IMR-90 (cell line): ENCODE data around the gene ARHGAP28. TPM values are rescaled to one million over a fixed set of nuclear protein-coding genes. Genes with fewer than 3 reads are reported as not detected.

ENCODE experiments used
- ATAC-seq: fragments of 200-7000 bp; cut with Tn5 transposase; 2 replicates; pipeline ENCODE4 v1.9.1; 2020; ENCODE audit warnings: low read depth, mild to moderate bottlenecking, moderate library complexity
- BruUV-seq: library from RNA; stranded (reverse); fragments of 400-500 nt; replicated peaks from 2 replicates; lab custom pipeline; 2021; lab: Mats Ljungman, UMichigan
- CTCF ChIA-PET: fragments of 300-600 bp; formaldehyde crosslinking; extraction: SDS; loops from one replicate; lab custom pipeline; 2021; ENCODE audit warnings: antibody characterized with exemption; lab: Yijun Ruan, JAX
- POLR2A ChIA-PET: fragments of 300-600 bp; sonication (Branson Sonifier 250); formaldehyde crosslinking; loops from one replicate; lab custom pipeline; 2022; ENCODE audit warnings: antibody characterized with exemption; ENCODE audit not compliant: unreplicated experiment; lab: Charles Lee
- DNase-seq: peaks from one replicate; pipeline ENCODE4 v3.0.0; 2013
- H2AFZ ChIP-seq: replicated peaks from 2 replicates; pipeline ENCODE3; 2013; ENCODE audit warnings: low read length, mild to moderate bottlenecking; ENCODE audit not compliant: poor library complexity
- H2AK5ac ChIP-seq: 2 replicates; pipeline ENCODE4 v1.6.1; 2013; ENCODE audit warnings: low read depth, low read length, inconsistent platforms
- H2AK9ac ChIP-seq: replicated peaks from 2 replicates; pipeline ENCODE3; 2013; ENCODE audit warnings: mild to moderate bottlenecking, low read depth, low read length, moderate library complexity; ENCODE audit not compliant: poor library complexity
- H2BK120ac ChIP-seq: 2 replicates; pipeline ENCODE4 v1.6.1; 2013; ENCODE audit warnings: low read depth, low read length, inconsistent platforms
- H2BK15ac ChIP-seq: 3 replicates; pipeline ENCODE4 v1.6.1; 2013; ENCODE audit warnings: low read depth, low read length, inconsistent platforms
- H2BK20ac ChIP-seq: 2 replicates; pipeline ENCODE4 v1.6.1; 2013; ENCODE audit warnings: low read depth, mild to moderate bottlenecking, inconsistent platforms, low read length, moderate library complexity
- H2BK5ac ChIP-seq: 2 replicates; pipeline ENCODE4 v1.6.1; 2013; ENCODE audit warnings: mild to moderate bottlenecking, low read depth, low read length, inconsistent platforms; ENCODE audit not compliant: poor library complexity, severe bottlenecking
- H3K14ac ChIP-seq: replicated peaks from 2 replicates; pipeline ENCODE4 v1.6.1; 2013; ENCODE audit warnings: low read depth, low read length, inconsistent platforms
- H3K18ac ChIP-seq: 2 replicates; pipeline ENCODE4 v1.6.1; 2013; ENCODE audit warnings: low read depth, low read length, control low read depth
- H3K23ac ChIP-seq: 2 replicates; pipeline ENCODE4 v1.6.1; 2013; ENCODE audit warnings: low read depth, low read length, inconsistent platforms
- H3K27ac ChIP-seq: 2 replicates; pipeline ENCODE4 v1.5.1; 2013; ENCODE audit warnings: mild to moderate bottlenecking, control low read depth, low read length; ENCODE audit not compliant: insufficient read depth
- H3K27me3 ChIP-seq: 2 replicates; pipeline ENCODE4 v1.6.1; 2013; ENCODE audit warnings: low read length; ENCODE audit not compliant: control insufficient read depth, insufficient read depth
- H3K36me3 ChIP-seq: 2 replicates; pipeline ENCODE4 v1.6.1; 2013; ENCODE audit warnings: low read length, mixed read lengths; ENCODE audit not compliant: control insufficient read depth, insufficient read depth
- H3K4ac ChIP-seq: 2 replicates; pipeline ENCODE4 v1.6.1; 2013; ENCODE audit warnings: low read depth, low read length, inconsistent platforms
- H3K4me1 ChIP-seq: 2 replicates; pipeline ENCODE4 v1.6.1; 2013; ENCODE audit warnings: low read length, mixed read lengths; ENCODE audit not compliant: control insufficient read depth, insufficient read depth
- H3K4me2 ChIP-seq: 2 replicates; pipeline ENCODE4 v1.6.1; 2013; ENCODE audit warnings: low read depth, mild to moderate bottlenecking, control low read depth, low read length, moderate library complexity
- H3K4me3 ChIP-seq: 2 replicates; pipeline ENCODE4 v1.5.1; 2013; ENCODE audit warnings: low read depth, mild to moderate bottlenecking, control low read depth, low read length, moderate library complexity; ENCODE audit not compliant: insufficient read depth
- H3K56ac ChIP-seq: 2 replicates; pipeline ENCODE4 v1.6.1; 2013; ENCODE audit warnings: low read length, inconsistent platforms; ENCODE audit not compliant: insufficient read depth; ENCODE audit errors: extremely low read depth
- H3K79me1 ChIP-seq, 2 experiments: 2 replicates each; pipeline ENCODE4 v1.6.1; 2013; ENCODE audit warnings: low read length in 2 of 2, inconsistent platforms in 1 of 2, low read depth in 1 of 2
- H3K9ac ChIP-seq: 2 replicates; pipeline ENCODE4 v1.6.1; 2013; ENCODE audit warnings: low read depth, low read length, control low read depth
- H3K9me1 ChIP-seq: 2 replicates; pipeline ENCODE4 v1.6.1; 2013; ENCODE audit warnings: low read length, inconsistent platforms; ENCODE audit not compliant: insufficient read depth
- H3K9me3 ChIP-seq: 2 replicates; pipeline ENCODE4 v1.6.1; 2013; ENCODE audit warnings: low read length; ENCODE audit not compliant: control insufficient read depth, insufficient read depth
- H4K20me1 ChIP-seq: 2 replicates; pipeline ENCODE4 v1.6.1; 2013; ENCODE audit warnings: low read length, inconsistent platforms; ENCODE audit not compliant: insufficient read depth
- H4K5ac ChIP-seq: 2 replicates; pipeline ENCODE4 v1.6.1; 2013; ENCODE audit warnings: mild to moderate bottlenecking, low read depth, low read length, control low read depth
- H4K8ac ChIP-seq, 2 experiments: 2 replicates each; pipeline ENCODE4 v1.6.1; 2013; ENCODE audit warnings: low read depth in 2 of 2, low read length in 2 of 2, control low read depth in 1 of 2, inconsistent platforms in 1 of 2
- H4K91ac ChIP-seq: 2 replicates; pipeline ENCODE4 v1.6.1; 2013; ENCODE audit warnings: low read depth, low read length, inconsistent platforms; ENCODE audit not compliant: insufficient read depth
- BHLHE40 ChIP-seq: fragments of 150-350 bp; IDR thresholded peaks from 2 replicates; pipeline ENCODE4 v1.6.1; 2016; ENCODE audit warnings: mild to moderate bottlenecking, low read depth, low read length
- CEBPB ChIP-seq: IDR thresholded peaks from 2 replicates; pipeline ENCODE4 v1.6.1; 2012; ENCODE audit warnings: low read depth, low read length, improper control_type of control experiment
- CHD1 ChIP-seq: IDR thresholded peaks from 2 replicates; pipeline ENCODE4 v1.6.1; 2012; ENCODE audit warnings: low read depth, low read length, improper control_type of control experiment
- CTCF ChIP-seq: conservative IDR thresholded peaks from 2 replicates; pipeline ENCODE4 v1.5.1; 2012; ENCODE audit warnings: mild to moderate bottlenecking, low read depth, low read length, improper control_type of control experiment
- FOS ChIP-seq: fragments of 150-350 bp; IDR thresholded peaks from 2 replicates; pipeline ENCODE4 v1.6.1; 2016; ENCODE audit warnings: low read depth, low read length
- MAFK ChIP-seq: IDR thresholded peaks from 2 replicates; pipeline ENCODE4 v1.6.1; 2012; ENCODE audit warnings: low read depth, low read length, improper control_type of control experiment
- MAZ ChIP-seq: IDR thresholded peaks from 2 replicates; pipeline ENCODE4 v1.6.1; 2012; ENCODE audit warnings: low read depth, mild to moderate bottlenecking, low read length, improper control_type of control experiment, moderate library complexity, borderline replicate concordance
- MXI1 ChIP-seq: IDR thresholded peaks from 2 replicates; pipeline ENCODE4 v1.6.1; 2012; ENCODE audit warnings: low read depth, mild to moderate bottlenecking, low read length, moderate library complexity, borderline replicate concordance
- NFE2L2 ChIP-seq: fragments of 150-350 bp; IDR thresholded peaks from 2 replicates; pipeline ENCODE4 v1.6.1; 2016; ENCODE audit warnings: low read depth, mild to moderate bottlenecking, low read length
- POLR2A ChIP-seq: IDR thresholded peaks from 2 replicates; pipeline ENCODE4 v1.6.1; 2012; ENCODE audit warnings: mild to moderate bottlenecking, low read depth, low read length
- RAD21 ChIP-seq: IDR thresholded peaks from 2 replicates; pipeline ENCODE4 v1.6.1; 2012; ENCODE audit warnings: low read length, improper control_type of control experiment
- RCOR1 ChIP-seq: IDR thresholded peaks from 2 replicates; pipeline ENCODE4 v1.6.1; 2012; ENCODE audit warnings: mild to moderate bottlenecking, low read length, improper control_type of control experiment; ENCODE audit not compliant: insufficient replicate concordance
- RFX5 ChIP-seq: IDR thresholded peaks from 2 replicates; pipeline ENCODE4 v1.8.0; 2012; ENCODE audit warnings: low read depth, mild to moderate bottlenecking, low read length, moderate library complexity
- SMC3 ChIP-seq: fragments of 150-350 bp; IDR thresholded peaks from 2 replicates; pipeline ENCODE4 v1.6.1; 2016; ENCODE audit warnings: low read depth, mild to moderate bottlenecking, antibody characterized with exemption, low read length, moderate library complexity
- USF2 ChIP-seq: fragments of 150-350 bp; IDR thresholded peaks from 2 replicates; pipeline ENCODE4 v1.6.1; 2017; ENCODE audit warnings: mild to moderate bottlenecking, antibody characterized with exemption, low read length, low read depth
- WGBS, 2 experiments: methylation state at CpG; one replicate each; pipeline versions ENCODE4 v1.1.5 to v1.1.7; 2013; ENCODE audit warnings: missing lambda C conversion rate in 2 of 2; ENCODE audit not compliant: insufficient read length in 1 of 2; ENCODE audit errors: extremely low coverage in 2 of 2; 5-methylcytosine and 5-hydroxymethylcytosine counted together
- dilution Hi-C: fragments of 300-500 bp; cut with HindIII; formaldehyde crosslinking; loops from one replicate; pipeline ENCODE4 v1.14.3; 2018; ENCODE audit warnings: low sequenced_read_pairs; ENCODE audit not compliant: unreplicated experiment
- in situ Hi-C: fragments of 300-500 bp; cut with MboI; formaldehyde crosslinking; loops from 3 replicates; pipeline ENCODE4 v1.14.3; 2019; ENCODE audit warnings: low sequenced_read_pairs, inconsistent platforms, mixed read lengths
- intact Hi-C: fragments of 100-400 bp; cut with micrococcal nuclease; formaldehyde crosslinking; loops from 2 replicates; pipeline ENCODE4 v1.10.0; 2022
- polyA plus RNA-seq, 3 experiments: library from polyadenylated mRNA; depleted of rRNA; stranded (reverse); fragments of >200 nt; gene quantifications; 2 replicates each; pipeline ENCODE4 v1.2.3, GENCODE V29; 2012; ENCODE audit warnings: low replicate concordance in 1 of 3
- total RNA-seq: library from RNA; depleted of rRNA; stranded (reverse); fragments of >200 nt; gene quantifications from 2 replicates; pipeline ENCODE4 v1.2.3, GENCODE V29; 2012
- TF ChIP-seq, protein P1 (sequence below): fragments of 150-350 bp; IDR thresholded peaks from 2 replicates; pipeline ENCODE4 v1.6.1; 2016; ENCODE audit warnings: low read depth, mild to moderate bottlenecking, low read length, moderate library complexity, borderline replicate concordance

ARHGAP28 gene
- total and polyA plus RNA-seq, 2 of the 4 experiments (the other 2 are of a cell fraction) = 1.8 to 3.8 TPM

DNA sequence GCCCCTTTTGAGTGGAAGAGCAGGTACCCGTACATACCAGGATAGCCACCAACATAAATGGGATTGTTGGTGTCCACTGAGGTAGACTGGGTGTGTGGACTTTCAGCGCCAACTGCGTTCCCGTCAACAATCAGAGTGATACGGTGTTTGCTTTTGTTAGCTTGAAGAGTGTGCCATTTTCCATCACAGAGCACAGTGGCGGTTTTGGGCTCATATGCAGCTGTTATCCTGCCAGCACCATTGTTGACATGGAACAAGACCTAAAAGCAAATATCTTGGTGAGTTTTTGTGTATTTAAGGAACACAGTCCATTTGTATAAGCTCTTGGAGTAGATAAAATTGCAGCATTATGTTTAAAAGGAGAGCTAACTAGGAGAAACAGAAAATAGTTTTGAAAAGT is 213.6 kb downstream of the ARHGAP28 start:
- no peaks in the 10 kb centered on the region for H4K20me1 ChIP-seq
- H3K27me3 ChIP-seq = no peaks in the 10 kb centered on the region
- no peak overlapping the region for H3K23ac ChIP-seq
- H2AK5ac ChIP-seq = no peak overlapping the region
- WGBS, 2 experiments = 88% methylated on average over 4 of the region's 6 CpGs; no CpG with 5 or more reads in 1 of the 2 experiments
- H3K56ac ChIP-seq = no peak overlapping the region
- no peak overlapping the region for H3K4ac ChIP-seq
- no peak overlapping the region for H2BK20ac ChIP-seq
- no peak overlapping the region for H3K4me2 ChIP-seq
- POLR2A ChIA-PET = no interaction called here
- dilution Hi-C loops = no loop called here
- peaks cover 13% of the 10 kb centered on the region for H3K36me3 ChIP-seq
- ATAC-seq (no peak), DNase-seq (no peak)
- no peak overlapping the region for H3K18ac ChIP-seq
- H2BK15ac ChIP-seq = no peak overlapping the region
- CTCF ChIA-PET = no interaction called here
- H3K79me1 ChIP-seq = no peaks in the 10 kb centered on the region
- no peak overlapping the region for H2AK9ac ChIP-seq
- H3K4me3 ChIP-seq = no peak overlapping the region
- H4K5ac ChIP-seq = no peak overlapping the region
- H3K27ac ChIP-seq = no peak overlapping the region
- H4K91ac ChIP-seq = no peak overlapping the region
- H2BK120ac ChIP-seq = no peak overlapping the region
- no peaks in the 10 kb centered on the region for H3K9me3 ChIP-seq
- H4K8ac ChIP-seq = no peak overlapping the region
- TF ChIP-seq NFE2L2 (no peak), MAZ (no peak), MXI1 (no peak), RFX5 (no peak), POLR2A (no peak), RCOR1 (no peak), CTCF (no peak), RAD21 (no peak), CEBPB (no peak), BHLHE40 (no peak), CHD1 (no peak), MAFK (no peak), SMC3 (no peak), FOS (no peak), USF2 (no peak)
- TF ChIP-seq, protein P1, sequence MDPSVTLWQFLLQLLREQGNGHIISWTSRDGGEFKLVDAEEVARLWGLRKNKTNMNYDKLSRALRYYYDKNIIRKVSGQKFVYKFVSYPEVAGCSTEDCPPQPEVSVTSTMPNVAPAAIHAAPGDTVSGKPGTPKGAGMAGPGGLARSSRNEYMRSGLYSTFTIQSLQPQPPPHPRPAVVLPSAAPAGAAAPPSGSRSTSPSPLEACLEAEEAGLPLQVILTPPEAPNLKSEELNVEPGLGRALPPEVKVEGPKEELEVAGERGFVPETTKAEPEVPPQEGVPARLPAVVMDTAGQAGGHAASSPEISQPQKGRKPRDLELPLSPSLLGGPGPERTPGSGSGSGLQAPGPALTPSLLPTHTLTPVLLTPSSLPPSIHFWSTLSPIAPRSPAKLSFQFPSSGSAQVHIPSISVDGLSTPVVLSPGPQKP = no peak
- in situ Hi-C loops = no loop called here
- no peak overlapping the region for H2BK5ac ChIP-seq
- H2AFZ ChIP-seq = no peak overlapping the region
- no peaks in the 10 kb centered on the region for H3K4me1 ChIP-seq
- no peak overlapping the region for H3K14ac ChIP-seq
- intact Hi-C loops = no loop called here
- no TSS peak for BruUV-seq
- peaks cover 3% of the 10 kb centered on the region; the same call in 1 of the 2 replicates for H3K9me1 ChIP-seq
- no peak overlapping the region for H3K9ac ChIP-seq
